ENCODE results near the gene CDH2. TPM values are rescaled to one million over a fixed set of nuclear protein-coding genes. Genes with fewer than 3 reads are reported as not detected.

CDH2 gene
- total and polyA plus RNA-seq, 10 donors, result 0.96 to 40.2 (median 24.6) TPM

- no peak for TF ChIP-seq POLR2A (IDR thresholded peaks at IDR 0.05)
- Histone ChIP-seq H3K36me3 (no peaks in the 10 kb centered on the region), H3K4me3 (no peak overlapping the region), H3K27me3 (replicated peaks in 1 of 7) (no peaks in the 10 kb centered on the region), H3K4me1 (peaks cover 0 to 20% (median 0%) of the 10 kb centered on the region in 6 donors), H3K27ac (no peak overlapping the region), H3K9me3 (no peaks in the 10 kb centered on the region)
- intact Hi-C loops (cut with DNase I; ENCODE audit: low total_unique reads), result no loop called here
- 91 to 97% (median 94%) methylated on average over 2 of the region's 2 CpGs for WGBS, 5 donors
- DNase-seq, result no peak
Measured at GRCh38 chr18:28163201-28163775, 13.6 kb downstream of the CDH2 start.

- H3K27ac ChIP-seq, result no peak overlapping the region
- peaks cover 0 to 26% (median 0%) of the 10 kb centered on the region in 6 donors for H3K4me1 ChIP-seq
- no peaks in the 10 kb centered on the region for H3K36me3 ChIP-seq
- 82 to 88% (median 84%) methylated on average over 9 of the region's 9 CpGs for WGBS, 5 donors
- intact Hi-C loops (cut with DNase I; ENCODE audit: low total_unique reads), result no loop called here
- DNase-seq, result no peak
- no peaks in the 10 kb centered on the region for H3K9me3 ChIP-seq
- TF ChIP-seq CTCF (IDR thresholded peaks at IDR 0.05 in 8 of 11, conservative IDR thresholded peaks at IDR 0.05 in 3 of 11) (no peak), POLR2A (IDR thresholded peaks at IDR 0.05) (no peak)
- H3K4me3 ChIP-seq, result no peak overlapping the region
- no peaks in the 10 kb centered on the region for H3K27me3 ChIP-seq (replicated peaks in 1 of 7)
Measured at GRCh38 chr18:28161608-28162599, 15.0 kb downstream of the CDH2 start.

GRCh38 chr18:28159055-28159454, 17.9 kb downstream of the CDH2 start:
- TF ChIP-seq POLR2A (IDR thresholded peaks at IDR 0.05), result no peak
- no peak overlapping the region for H3K4me3 ChIP-seq
- no peaks in the 10 kb centered on the region for H3K36me3 ChIP-seq
- WGBS, 5 donors, result 60 to 79% (median 72%) methylated on average over 2 of the region's 2 CpGs
- DNase-seq, result no peak
- peaks cover 0 to 26% (median 0%) of the 10 kb centered on the region in 6 donors for H3K4me1 ChIP-seq
- H3K27me3 ChIP-seq (replicated peaks in 1 of 7), result no peaks in the 10 kb centered on the region
- peak overlapping the region in 4 of 8 donors; percentile 28 to 59 (median 52) for H3K27ac ChIP-seq
- intact Hi-C loops (cut with DNase I; ENCODE audit: low total_unique reads), result no loop called here
- H3K9me3 ChIP-seq, result no peaks in the 10 kb centered on the region

- no peaks in the 10 kb centered on the region for H3K27me3 ChIP-seq (replicated peaks in 1 of 7)
- 46 to 64% (median 61%) methylated on average over 4 of the region's 4 CpGs for WGBS, 5 donors
- H3K4me3 ChIP-seq, result no peak overlapping the region
- H3K4me1 ChIP-seq, result peaks cover 0 to 26% (median 0%) of the 10 kb centered on the region in 6 donors
- no peak for TF ChIP-seq CTCF (IDR thresholded peaks at IDR 0.05 in 8 of 11, conservative IDR thresholded peaks at IDR 0.05 in 3 of 11)
- TF ChIP-seq POLR2A (IDR thresholded peaks at IDR 0.05), result no peak
- no peak for TF ChIP-seq POLR2AphosphoS5 (IDR thresholded peaks at IDR 0.05)
- H3K36me3 ChIP-seq, result no peaks in the 10 kb centered on the region
- H3K9me3 ChIP-seq, result no peaks in the 10 kb centered on the region
- intact Hi-C loops (cut with DNase I; ENCODE audit: low total_unique reads), result no loop called here
- H3K27ac ChIP-seq, result peak overlapping the region in 3 of 8 donors; percentile 30 to 59 (median 55)
- no peak for DNase-seq
Measured at GRCh38 chr18:28158083-28158581, 18.8 kb downstream of the CDH2 start.
